ENCODE data around the gene SEC23B.

Gene SEC23B

GRCh38 chr20:18585134-18585533, 77.4 kb downstream of the SEC23B start:
- H3K79me2 ChIP-seq (ENCODE audit: control insufficient read depth, insufficient read depth, low read length, unreplicated experiment), result peaks cover 12% of the 10 kb centered on the region
- H2AFZ ChIP-seq (ENCODE audit: low read length, unreplicated experiment), result no peak overlapping the region
- no peaks in the 10 kb centered on the region for H3K36me3 ChIP-seq (ENCODE audit: insufficient read depth, low read length)
- no peaks in the 10 kb centered on the region for H3K27me3 ChIP-seq (ENCODE audit: insufficient read depth, low read length)
- H3K4me3 ChIP-seq (ENCODE audit: low read depth, low read length), result no peak overlapping the region
- H3K4me1 ChIP-seq (ENCODE audit: control insufficient read depth, insufficient read depth, low read length, unreplicated experiment), result no peaks in the 10 kb centered on the region
- H3K27ac ChIP-seq (ENCODE audit: low read depth, low read length), result no peak overlapping the region

- Histone ChIP-seq H3K27ac (ENCODE audit: low read depth, low read length) (peak within 1 kb of the TSS; percentile 8; the same call in 1 of the 2 replicates), H3K4me1 (ENCODE audit: control insufficient read depth, insufficient read depth, low read length, unreplicated experiment) (no peaks in the 10 kb centered on the region), H2AFZ (ENCODE audit: low read length, unreplicated experiment) (peak within 1 kb of the TSS; percentile 89), H3K27me3 (ENCODE audit: insufficient read depth, low read length) (no peaks in the 10 kb centered on the region), H3K36me3 (ENCODE audit: insufficient read depth, low read length) (no peaks in the 10 kb centered on the region), H3K4me3 (ENCODE audit: low read depth, low read length) (peak within 1 kb of the TSS; percentile 91), H3K79me2 (ENCODE audit: control insufficient read depth, insufficient read depth, low read length, unreplicated experiment) (peaks cover 12% of the 10 kb centered on the region)
Observed at GRCh38 chr20:18587665-18588573, 80.2 kb downstream of the SEC23B start, which contains the start of gene DTD1. Gene DTD1, plus strand, starts transcription at chr20:18588054. Its CDS starts 19 bp downstream, at chr20:18588073.

GRCh38 chr20:18588574-18588933, 80.8 kb downstream of the SEC23B start:
- Histone ChIP-seq H3K4me1 (ENCODE audit: control insufficient read depth, insufficient read depth, low read length, unreplicated experiment) (no peaks in the 10 kb centered on the region), H2AFZ (ENCODE audit: low read length, unreplicated experiment) (peak overlapping the region; percentile 61), H3K36me3 (ENCODE audit: insufficient read depth, low read length) (no peaks in the 10 kb centered on the region), H3K79me2 (ENCODE audit: control insufficient read depth, insufficient read depth, low read length, unreplicated experiment) (peaks cover 12% of the 10 kb centered on the region), H3K27me3 (ENCODE audit: insufficient read depth, low read length) (no peaks in the 10 kb centered on the region), H3K4me3 (ENCODE audit: low read depth, low read length) (peak overlapping the region; percentile 91), H3K27ac (ENCODE audit: low read depth, low read length) (peak overlapping the region; percentile 8; the same call in 1 of the 2 replicates)

- Histone ChIP-seq H2AFZ (ENCODE audit: low read length, unreplicated experiment) (no peak overlapping the region), H3K79me2 (ENCODE audit: control insufficient read depth, insufficient read depth, low read length, unreplicated experiment) (peaks cover 12% of the 10 kb centered on the region), H3K4me1 (ENCODE audit: control insufficient read depth, insufficient read depth, low read length, unreplicated experiment) (no peaks in the 10 kb centered on the region), H3K36me3 (ENCODE audit: insufficient read depth, low read length) (no peaks in the 10 kb centered on the region), H3K4me3 (ENCODE audit: low read depth, low read length) (no peak overlapping the region), H3K27me3 (ENCODE audit: insufficient read depth, low read length) (no peaks in the 10 kb centered on the region), H3K27ac (ENCODE audit: low read depth, low read length) (no peak overlapping the region)
Observed at GRCh38 chr20:18589941-18590674, 82.4 kb downstream of the SEC23B start.

DNA sequence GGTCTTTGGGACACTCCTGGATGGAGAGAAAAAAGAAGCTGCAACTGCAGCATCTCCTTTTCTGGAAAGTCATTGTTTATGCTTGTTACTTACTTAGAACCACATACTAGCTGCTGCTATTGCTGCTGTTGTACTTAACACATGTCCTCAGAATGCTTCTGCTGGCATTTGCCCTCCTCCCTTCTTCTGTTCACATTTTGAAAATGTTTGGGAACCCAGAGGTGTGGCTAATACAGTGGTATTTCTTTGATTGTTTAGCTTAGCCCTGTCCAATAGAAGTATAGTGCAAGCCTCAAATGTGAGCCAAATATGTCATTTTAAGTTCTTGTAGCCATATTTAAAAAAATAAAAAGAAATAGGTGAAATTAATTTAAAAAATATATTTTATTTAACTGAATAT, 88.5 kb downstream of the SEC23B start:
- no peak overlapping the region for H3K27ac ChIP-seq (ENCODE audit: low read depth, low read length)
- no peak overlapping the region for H2AFZ ChIP-seq (ENCODE audit: low read length, unreplicated experiment)
- H3K36me3 ChIP-seq (ENCODE audit: insufficient read depth, low read length), result peaks cover 9% of the 10 kb centered on the region
- H3K4me1 ChIP-seq (ENCODE audit: control insufficient read depth, insufficient read depth, low read length, unreplicated experiment), result no peaks in the 10 kb centered on the region
- no peaks in the 10 kb centered on the region for H3K27me3 ChIP-seq (ENCODE audit: insufficient read depth, low read length)
- H3K4me3 ChIP-seq (ENCODE audit: low read depth, low read length), result no peak overlapping the region
- H3K79me2 ChIP-seq (ENCODE audit: control insufficient read depth, insufficient read depth, low read length, unreplicated experiment), result no peaks in the 10 kb centered on the region

DNA sequence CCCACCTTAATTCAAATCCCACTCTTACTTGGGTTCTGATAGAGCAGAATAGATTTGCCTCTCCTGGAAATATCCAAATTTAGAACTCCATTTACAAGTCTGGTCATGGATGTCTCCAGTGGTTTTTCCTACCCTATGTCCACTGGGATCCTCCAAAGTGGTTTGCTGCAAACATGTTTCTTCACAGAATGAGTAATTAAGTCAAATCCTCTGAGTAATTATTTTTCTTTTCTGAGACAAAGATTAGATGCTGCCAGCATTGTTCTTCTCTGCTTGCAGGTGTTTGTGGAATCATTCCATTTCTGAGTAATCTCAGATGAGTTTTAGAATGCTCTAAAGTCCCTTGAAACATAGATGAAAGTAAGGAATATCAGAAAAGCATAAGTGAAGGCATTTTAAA, 102.0 kb downstream of the SEC23B start:
- no peak overlapping the region for H3K4me3 ChIP-seq (ENCODE audit: low read depth, low read length)
- H3K4me1 ChIP-seq (ENCODE audit: control insufficient read depth, insufficient read depth, low read length, unreplicated experiment), result no peaks in the 10 kb centered on the region
- H3K79me2 ChIP-seq (ENCODE audit: control insufficient read depth, insufficient read depth, low read length, unreplicated experiment), result no peaks in the 10 kb centered on the region
- no peaks in the 10 kb centered on the region for H3K36me3 ChIP-seq (ENCODE audit: insufficient read depth, low read length)
- no peak overlapping the region for H2AFZ ChIP-seq (ENCODE audit: low read length, unreplicated experiment)
- no peaks in the 10 kb centered on the region for H3K27me3 ChIP-seq (ENCODE audit: insufficient read depth, low read length)
- no peak overlapping the region for H3K27ac ChIP-seq (ENCODE audit: low read depth, low read length)

All from ACC112 (cell line).